NB4 (cell line): ENCODE measurements around the gene SIX6.
A peak's percentile ranks its signal among the peaks of the same experiment; 100 is the strongest.

Experiments
- DNase-seq: peaks from one replicate; pipeline ENCODE4 v3.0.0; 2010; ENCODE audit warnings: low read depth
- H3K4me3 ChIP-seq: one replicate; pipeline ENCODE4 v1.5.1; 2011; ENCODE audit warnings: mild to moderate bottlenecking, low read depth, low read length, moderate library complexity
- CTCF ChIP-seq: IDR thresholded peaks from one replicate; pipeline ENCODE4 v1.5.1; 2012; ENCODE audit warnings: low read depth, low read length
- MAX ChIP-seq: IDR thresholded peaks from 2 replicates; pipeline ENCODE4 v1.6.1; 2011; ENCODE audit warnings: low read depth, low read length
- MYC ChIP-seq: IDR thresholded peaks from 2 replicates; pipeline ENCODE4 v1.6.1; 2011; ENCODE audit warnings: low read depth, low read length
- POLR2A ChIP-seq: IDR thresholded peaks from 2 replicates; pipeline ENCODE4 v1.6.1; 2011; ENCODE audit warnings: mild to moderate bottlenecking; ENCODE audit not compliant: insufficient read length; ENCODE audit errors: extremely low read depth

SIX6 gene

GRCh38 chr14:60544659-60545058 is 35.7 kb downstream of the SIX6 start:
- DNase-seq: no peak
- H3K4me3 ChIP-seq: no peak overlapping the region
- no peak for TF ChIP-seq POLR2A

- TF ChIP-seq MYC: no peak
- TF ChIP-seq CTCF: no peak
- no peak for TF ChIP-seq MAX
- no peak for TF ChIP-seq POLR2A
- no peak overlapping the region for H3K4me3 ChIP-seq
- DNase-seq: no peak
Measured at GRCh38 chr14:60553808-60554207, 44.9 kb downstream of the SIX6 start.

- DNase-seq: peak; percentile 67
Measured at GRCh38 chr14:60561845-60562746, 53.1 kb downstream of the SIX6 start.

More at GRCh38 chr14:60561845-60562746, 53.1 kb downstream of the SIX6 start:
- no peak overlapping the region for H3K4me3 ChIP-seq
- TF ChIP-seq CTCF (peak; percentile 69), MAX (0 out of 2 replicates have a peak, but pooled peaks have one; percentile 28), POLR2A (no peak), MYC (no peak)
